ENCODE measurements around the gene ANGPT4.

DNA sequence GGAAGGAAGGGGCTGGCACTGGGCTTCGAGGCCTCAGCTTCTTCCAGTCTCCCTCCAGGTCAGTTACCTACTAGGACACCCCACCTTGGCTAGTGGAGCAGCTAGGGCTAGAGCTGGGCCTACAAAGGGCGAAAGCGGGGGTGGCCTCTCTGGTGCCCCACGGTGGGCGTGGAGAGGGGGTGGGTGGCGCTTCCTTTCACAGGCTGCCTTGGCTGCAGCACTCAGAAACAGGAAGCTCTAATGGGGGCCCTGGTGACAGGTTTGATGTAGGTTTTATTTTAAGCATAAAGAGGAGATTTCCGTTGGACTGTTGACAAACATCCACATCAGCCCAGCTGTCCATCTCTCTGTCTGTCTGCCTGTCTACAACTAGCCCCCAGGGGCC, 69.2 kb downstream of the ANGPT4 start:
- TF ChIP-seq, protein P1, sequence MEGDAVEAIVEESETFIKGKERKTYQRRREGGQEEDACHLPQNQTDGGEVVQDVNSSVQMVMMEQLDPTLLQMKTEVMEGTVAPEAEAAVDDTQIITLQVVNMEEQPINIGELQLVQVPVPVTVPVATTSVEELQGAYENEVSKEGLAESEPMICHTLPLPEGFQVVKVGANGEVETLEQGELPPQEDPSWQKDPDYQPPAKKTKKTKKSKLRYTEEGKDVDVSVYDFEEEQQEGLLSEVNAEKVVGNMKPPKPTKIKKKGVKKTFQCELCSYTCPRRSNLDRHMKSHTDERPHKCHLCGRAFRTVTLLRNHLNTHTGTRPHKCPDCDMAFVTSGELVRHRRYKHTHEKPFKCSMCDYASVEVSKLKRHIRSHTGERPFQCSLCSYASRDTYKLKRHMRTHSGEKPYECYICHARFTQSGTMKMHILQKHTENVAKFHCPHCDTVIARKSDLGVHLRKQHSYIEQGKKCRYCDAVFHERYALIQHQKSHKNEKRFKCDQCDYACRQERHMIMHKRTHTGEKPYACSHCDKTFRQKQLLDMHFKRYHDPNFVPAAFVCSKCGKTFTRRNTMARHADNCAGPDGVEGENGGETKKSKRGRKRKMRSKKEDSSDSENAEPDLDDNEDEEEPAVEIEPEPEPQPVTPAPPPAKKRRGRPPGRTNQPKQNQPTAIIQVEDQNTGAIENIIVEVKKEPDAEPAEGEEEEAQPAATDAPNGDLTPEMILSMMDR (IDR thresholded peaks at IDR 0.05) = no peak
- TF ChIP-seq POLR2A (IDR thresholded peaks at IDR 0.05) = no peak
